ENCODE measurements around the gene BCAR1.
"Not testable (repeated sequence)": the region's sequence is repeated elsewhere in the genome, so short reads cannot be mapped to it uniquely, and the experiment has no call there.

Gene BCAR1

GRCh38 chr16:75238132-75238852 is 13.1 kb downstream of the BCAR1 start:
- peak; percentile 42 to 77 for DNase-seq

GRCh38 chr16:75237398-75238131 is 13.9 kb downstream of the BCAR1 start:
- DNase-seq, result no peak

DNA sequence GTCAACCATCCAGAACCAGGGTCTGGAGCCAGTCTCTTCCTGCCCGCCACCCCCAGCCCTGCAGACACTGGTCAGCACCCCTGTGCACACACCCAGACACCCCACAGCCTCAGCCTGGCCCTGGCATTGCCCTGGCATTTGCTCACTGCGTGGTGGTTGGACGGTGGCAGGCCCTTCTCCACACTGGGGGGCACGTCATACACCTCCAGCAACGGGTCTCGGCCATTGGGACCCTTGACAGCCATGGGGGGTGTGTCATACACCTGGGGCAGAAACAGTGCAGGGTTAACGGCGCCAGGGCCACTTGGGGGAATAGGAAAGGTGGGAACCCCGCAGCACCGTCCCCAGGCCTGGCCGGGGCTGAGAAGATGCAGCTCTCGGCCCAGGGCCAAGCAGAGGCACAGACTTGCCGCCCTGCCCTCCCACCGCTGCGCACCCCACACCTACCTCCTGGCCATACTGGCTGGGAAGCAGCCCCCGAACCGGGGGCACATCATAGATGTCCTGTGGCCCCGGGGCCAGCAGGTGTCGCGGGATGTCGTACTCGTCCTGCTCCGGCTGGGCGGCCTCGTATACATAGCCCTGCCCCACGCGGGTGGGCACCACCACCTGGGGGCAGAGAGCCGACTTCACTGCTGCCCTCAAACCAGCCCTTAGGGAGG is 14.6 kb downstream of the BCAR1 start:
- no peak for DNase-seq

- no peak for DNase-seq
Observed at GRCh38 chr16:75236232-75236631, 15.2 kb downstream of the BCAR1 start.

GRCh38 chr16:75235721-75236193 is 15.7 kb downstream of the BCAR1 start:
- no peak for DNase-seq

GRCh38 chr16:75234856-75235696 is 16.3 kb downstream of the BCAR1 start:
- DNase-seq, result no peak

DNA sequence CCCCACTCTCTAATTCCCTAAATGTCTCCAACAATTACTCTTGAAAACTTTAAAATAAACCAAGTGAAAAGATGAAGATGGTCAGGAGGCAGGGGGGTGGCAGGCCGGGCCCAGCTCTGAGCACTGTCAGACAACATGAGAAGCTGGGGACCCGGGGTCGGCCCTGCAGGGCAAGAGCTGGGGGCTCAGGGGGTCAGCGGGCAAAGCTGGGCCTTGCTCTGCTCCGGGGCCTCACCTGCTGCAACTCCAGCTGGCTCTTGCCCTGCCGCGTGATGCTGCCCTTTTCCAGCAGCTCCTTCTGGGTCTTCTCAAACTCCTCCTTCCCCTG is 17.8 kb downstream of the BCAR1 start:
- no peak for DNase-seq

DNA sequence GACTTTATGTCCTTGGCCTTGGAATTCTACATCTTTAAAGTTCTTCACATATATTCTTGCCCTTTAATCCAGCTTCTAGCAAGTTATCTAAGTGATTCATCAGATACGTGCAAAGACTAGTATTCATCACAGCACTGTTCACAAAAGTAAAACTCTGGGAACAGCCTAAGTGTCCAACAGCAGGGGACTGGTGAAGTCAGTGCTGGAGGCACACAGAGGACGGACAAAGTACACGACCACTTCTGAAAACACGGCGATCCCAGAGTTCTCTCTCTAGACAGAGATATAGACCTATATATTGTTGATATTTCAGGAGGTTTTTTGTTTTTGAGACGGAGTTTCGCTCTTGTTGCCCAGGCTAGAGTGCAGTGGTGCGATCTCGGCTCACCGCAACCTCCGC is 19.9 kb downstream of the BCAR1 start:
- no peak for DNase-seq

DNA sequence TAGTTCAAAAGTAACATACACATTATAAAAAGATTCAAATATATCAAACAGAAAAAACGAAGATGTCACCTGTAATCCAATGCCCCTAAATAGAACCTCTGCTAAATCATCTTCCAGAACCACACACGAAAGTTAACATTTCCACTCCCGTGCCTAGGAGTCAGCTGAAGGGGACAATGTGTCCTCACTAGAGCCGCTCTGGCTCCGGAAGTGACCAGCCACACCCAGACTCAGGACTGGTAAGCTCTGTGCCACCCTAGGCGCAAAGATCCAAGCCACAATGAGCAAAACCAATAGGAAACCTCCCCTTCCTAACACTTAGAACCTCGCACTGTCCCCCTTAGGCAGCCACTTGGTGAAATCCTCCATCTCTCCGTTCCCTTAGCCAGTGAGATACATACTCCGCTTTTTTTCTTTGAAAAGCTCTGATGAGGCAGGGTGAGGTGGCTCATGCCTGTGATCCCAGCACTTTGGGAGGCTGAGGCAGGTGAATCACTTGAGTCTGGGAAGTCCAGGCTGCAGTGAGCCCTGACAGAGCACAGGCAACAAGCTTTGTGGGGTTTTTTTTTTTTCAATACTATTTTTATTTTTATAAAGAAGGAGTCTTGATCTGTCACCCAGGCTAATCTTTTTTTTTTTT is 20.8 kb downstream of the BCAR1 start:
- DNase-seq, result no peak

GRCh38 chr16:75229172-75230031 is 22.0 kb downstream of the BCAR1 start:
- DNase-seq, result no peak

- DNase-seq, result no peak
Observed at GRCh38 chr16:75228143-75228976, 23.1 kb downstream of the BCAR1 start.

- DNase-seq, result no peak
Observed at GRCh38 chr16:75227361-75228142, 23.9 kb downstream of the BCAR1 start.

GRCh38 chr16:75226550-75227360 is 24.7 kb downstream of the BCAR1 start:
- DNase-seq, result no peak

- no peak for DNase-seq
Observed at GRCh38 chr16:75225678-75226515, 25.5 kb downstream of the BCAR1 start.

DNA sequence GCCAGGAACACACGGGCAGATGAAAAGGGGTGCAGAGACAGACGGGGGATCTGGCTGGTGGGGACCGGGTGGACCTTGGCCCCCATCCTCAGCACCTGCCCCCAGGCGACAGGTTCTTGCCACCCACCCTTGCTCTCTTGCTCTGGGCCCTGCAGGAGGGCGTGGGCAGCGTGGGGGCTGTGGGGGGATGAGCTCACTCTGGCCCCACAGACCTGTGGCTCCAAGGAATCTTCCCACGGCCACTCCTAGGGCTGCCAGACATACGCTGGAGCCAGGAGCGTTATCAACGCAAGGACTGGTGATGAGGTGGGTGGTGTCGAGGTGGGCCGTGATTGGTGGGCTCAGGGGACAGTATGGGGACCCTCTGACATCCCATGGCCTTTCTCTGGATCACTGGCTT is 26.3 kb downstream of the BCAR1 start:
- no peak for DNase-seq

- no peak for DNase-seq
Observed at GRCh38 chr16:75224306-75225082, 26.9 kb downstream of the BCAR1 start.

DNA sequence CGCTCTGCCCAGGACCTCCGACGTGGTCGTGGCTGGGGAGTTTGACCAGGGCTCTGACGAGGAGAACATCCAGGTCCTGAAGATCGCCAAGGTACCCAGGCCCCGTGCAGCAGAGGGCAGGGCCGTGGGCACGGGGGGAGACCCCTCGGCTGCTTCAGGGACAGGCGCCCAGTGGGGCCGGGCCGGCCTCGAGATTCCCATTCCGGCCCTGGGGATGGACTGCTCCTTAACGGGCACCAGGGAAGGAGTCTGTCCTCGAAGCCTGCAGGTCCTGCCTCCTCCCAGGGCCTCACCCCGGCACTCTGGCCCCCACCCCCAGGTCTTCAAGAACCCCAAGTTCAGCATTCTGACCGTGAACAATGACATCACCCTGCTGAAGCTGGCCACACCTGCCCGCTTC is 28.3 kb downstream of the BCAR1 start:
- not testable (repeated sequence) for DNase-seq

All from cerebellar nuclear complex (tissue), 1 donor.